HEK293 (cell line): ENCODE measurements around the gene KRTAP3-2.

ENCODE experiments used
- CTCF ChIA-PET: fragments of 350-600 bp; formaldehyde crosslinking; extraction: SDS; loops from one replicate; lab custom pipeline; 2021; ENCODE audit warnings: antibody characterized with exemption; lab: Yijun Ruan, JAX
- POLR2A ChIA-PET: fragments of 300-600 bp; formaldehyde crosslinking; extraction: SDS; loops from one replicate; lab custom pipeline; 2020; ENCODE audit warnings: antibody characterized with exemption, inconsistent platforms; lab: Yijun Ruan, JAX
- H3K27ac ChIP-seq: fragments of 200-500 bp; sonication (Bioruptor generic); 2 replicates; pipeline ENCODE4 v1.5.1; 2014; ENCODE audit warnings: low read depth, low read length, control low read depth, inconsistent platforms; ENCODE audit errors: extremely low read depth
- H3K36me3 ChIP-seq, 2 experiments: fragments of 200-500 bp in 1 of 2; sonication (Bioruptor generic) in 1 of 2; 1 replicate in 1 of 2; 2 replicates in 1 of 2; pipeline ENCODE4 v1.5.1; 2014 to 2017; ENCODE audit warnings: inconsistent platforms in 2 of 2, low read length in 2 of 2; ENCODE audit not compliant: control insufficient read depth in 2 of 2, insufficient read depth in 1 of 2
- H3K4me1 ChIP-seq: fragments of 200-500 bp; sonication (Bioruptor generic); 2 replicates; pipeline ENCODE4 v1.5.1; 2014; ENCODE audit warnings: mild to moderate bottlenecking, low read length, inconsistent platforms; ENCODE audit not compliant: control insufficient read depth, insufficient read depth
- H3K4me3 ChIP-seq: 2 replicates; pipeline ENCODE4 v1.5.1; 2011; ENCODE audit warnings: low read depth, mild to moderate bottlenecking, control low read depth, low read length, moderate library complexity
- H3K9me3 ChIP-seq: fragments of 200-500 bp; sonication (Bioruptor generic); 2 replicates; pipeline ENCODE4 v1.5.1; 2014; ENCODE audit warnings: low read depth, low read length, inconsistent platforms; ENCODE audit not compliant: control insufficient read depth, insufficient read depth
- BCL11B ChIP-seq: fragments of 450-650 bp; formaldehyde crosslinking; IDR thresholded peaks from 2 replicates; pipeline ENCODE4 v1.5.1; 2016; ENCODE audit warnings: low read depth, missing biosample characterization, missing genetic modification characterization
- HOXD13 ChIP-seq: sonication (generic); formaldehyde crosslinking; IDR thresholded peaks from 2 replicates; pipeline ENCODE4 v1.8.0; 2022; ENCODE audit warnings: missing genetic modification reagents, borderline replicate concordance
- TRIM28 ChIP-seq: IDR thresholded peaks from 2 replicates; pipeline ENCODE4 v1.6.1; 2011; ENCODE audit warnings: low read length, control low read depth, borderline replicate concordance
- ZBTB7A ChIP-seq: fragments of 450-650 bp; formaldehyde crosslinking; IDR thresholded peaks from 2 replicates; pipeline ENCODE4 v1.5.1; 2016; ENCODE audit warnings: low read depth, missing biosample characterization, missing genetic modification characterization
- ZNF214 ChIP-seq: fragments of 450-650 bp; formaldehyde crosslinking; IDR thresholded peaks from 2 replicates; pipeline ENCODE4 v1.5.1; 2017; ENCODE audit warnings: missing biosample characterization, mild to moderate bottlenecking, missing genetic modification characterization, borderline replicate concordance
- ZNF274 ChIP-seq, 2 experiments: fragments of 200-500 bp in 1 of 2; fragments of 450-650 bp in 1 of 2; sonication (Bioruptor generic) in 1 of 2; formaldehyde crosslinking in 1 of 2; IDR thresholded peaks; 2 replicates each; pipeline versions ENCODE4 v1.5.1 to v1.6.1; 2014 to 2016; ENCODE audit warnings: borderline replicate concordance in 1 of 2, inconsistent platforms in 1 of 2, low read length in 1 of 2, missing biosample characterization in 1 of 2, missing genetic modification characterization in 1 of 2
- ZNF292 ChIP-seq: fragments of 450-650 bp; formaldehyde crosslinking; IDR thresholded peaks from 2 replicates; pipeline ENCODE4 v1.5.1; 2016; ENCODE audit warnings: low read depth, missing biosample characterization, missing genetic modification characterization, borderline replicate concordance
- ZNF311 ChIP-seq: fragments of 450-650 bp; formaldehyde crosslinking; IDR thresholded peaks from 2 replicates; pipeline ENCODE4 v1.5.1; 2017; ENCODE audit warnings: missing biosample characterization, missing genetic modification characterization, borderline replicate concordance
- ZNF341 ChIP-seq: fragments of 450-650 bp; formaldehyde crosslinking; IDR thresholded peaks from 2 replicates; pipeline ENCODE4; 2016; ENCODE audit warnings: low read depth, missing biosample characterization, missing genetic modification characterization
- ZNF514 ChIP-seq: fragments of 450-650 bp; formaldehyde crosslinking; IDR thresholded peaks from 2 replicates; pipeline ENCODE4 v1.5.1; 2016; ENCODE audit warnings: missing biosample characterization, missing genetic modification characterization
- ZNF549 ChIP-seq: fragments of 450-650 bp; IDR thresholded peaks from 2 replicates; pipeline ENCODE4 v1.5.1; 2018; ENCODE audit warnings: missing biosample characterization, missing genetic modification characterization, mild to moderate bottlenecking, inconsistent platforms, moderate library complexity
- ZNF571 ChIP-seq: fragments of 450-650 bp; formaldehyde crosslinking; IDR thresholded peaks from 2 replicates; pipeline ENCODE4 v1.5.0; 2017; ENCODE audit warnings: missing biosample characterization, missing genetic modification characterization
- ZNF624 ChIP-seq: fragments of 450-650 bp; formaldehyde crosslinking; IDR thresholded peaks from 2 replicates; pipeline ENCODE4 v1.5.1; 2017; ENCODE audit warnings: missing biosample characterization, missing genetic modification characterization
- ZNF654 ChIP-seq: fragments of 450-650 bp; formaldehyde crosslinking; IDR thresholded peaks from 2 replicates; pipeline ENCODE4 v1.5.1; 2016; ENCODE audit warnings: low read depth, missing biosample characterization, missing genetic modification characterization
- ZNF677 ChIP-seq: fragments of 450-650 bp; IDR thresholded peaks from 2 replicates; pipeline ENCODE4 v1.5.0; 2018; ENCODE audit warnings: missing biosample characterization, mild to moderate bottlenecking, missing genetic modification characterization, moderate library complexity
- ZNF707 ChIP-seq: fragments of 450-650 bp; formaldehyde crosslinking; IDR thresholded peaks from 2 replicates; pipeline ENCODE4 v1.5.1; 2016; ENCODE audit warnings: missing biosample characterization, missing genetic modification characterization
- ZNF843 ChIP-seq: fragments of 450-650 bp; formaldehyde crosslinking; IDR thresholded peaks from 2 replicates; pipeline ENCODE4 v1.5.1; 2016; ENCODE audit warnings: missing biosample characterization, missing genetic modification characterization
- ZXDB ChIP-seq: fragments of 450-650 bp; formaldehyde crosslinking; IDR thresholded peaks from 2 replicates; pipeline ENCODE4 v1.5.1; 2016; ENCODE audit warnings: missing biosample characterization, missing genetic modification characterization
- TF ChIP-seq, protein P1 (sequence below): fragments of 450-650 bp; formaldehyde crosslinking; IDR thresholded peaks from 2 replicates; pipeline ENCODE4 v1.5.1; 2016; ENCODE audit warnings: missing biosample characterization, missing genetic modification characterization
- TF ChIP-seq, protein P2 (sequence below): fragments of 450-650 bp; formaldehyde crosslinking; IDR thresholded peaks from 2 replicates; pipeline ENCODE4 v1.5.1; 2016; ENCODE audit warnings: missing biosample characterization, missing genetic modification characterization

Gene KRTAP3-2

DNA sequence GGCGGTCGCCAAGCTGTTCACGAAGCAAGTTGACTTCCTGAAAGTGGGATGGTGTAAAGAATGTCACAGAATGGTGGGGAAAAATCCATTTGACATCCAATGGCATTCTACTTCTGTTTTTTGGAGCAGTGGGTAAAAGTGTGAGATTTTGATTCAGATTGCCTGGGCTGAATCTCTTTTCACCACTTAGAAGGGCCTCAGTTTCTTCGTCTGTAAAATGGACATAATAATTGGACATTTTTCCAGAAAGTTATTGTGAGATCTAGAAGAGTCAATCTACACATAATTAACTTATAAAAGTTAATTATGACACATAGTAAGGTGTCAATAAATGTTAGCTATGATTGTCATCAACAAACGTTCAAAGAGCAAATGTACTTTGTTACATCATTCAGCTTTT, 18.6 kb downstream of the KRTAP3-2 start (continued):
- TF ChIP-seq ZXDB (tag by site-specific recombination) (no peak), ZNF624 (tag by site-specific recombination) (no peak), ZNF549 (tag by site-specific recombination) (no peak), ZNF654 (no peak)

DNA sequence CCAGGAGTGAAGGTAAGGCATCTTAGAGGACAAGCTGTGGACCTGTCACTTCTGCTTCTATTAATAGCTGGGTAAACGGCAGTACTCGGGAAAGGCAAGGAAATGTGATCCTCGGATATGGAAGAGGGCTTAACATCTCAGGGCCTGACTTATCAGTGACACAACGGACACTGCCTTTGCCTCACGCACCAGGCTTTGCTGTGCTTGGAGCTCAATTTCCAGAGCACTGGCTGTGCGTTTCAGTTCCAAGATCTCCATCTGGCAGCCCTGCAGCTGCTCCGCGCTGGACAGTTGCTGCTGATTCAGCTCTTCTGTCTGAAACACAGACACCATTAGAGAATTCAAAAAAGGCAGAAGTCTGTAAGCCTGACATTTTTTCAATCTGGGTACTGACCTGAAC, 19.1 kb downstream of the KRTAP3-2 start:
- Histone ChIP-seq H3K27ac (no peak overlapping the region), H3K4me3 (no peak overlapping the region), H3K9me3 (no peaks in the 10 kb centered on the region), H3K4me1 (no peaks in the 10 kb centered on the region), H3K36me3 (no peaks in the 10 kb centered on the region)
- ChIA-PET CTCF (interaction anchor here (0.8 kb wide), 2 partner anchors 16 to 572 kb away, joined by 3 read pairs; no protein-coding TSS in a partner anchor), POLR2A (no interaction called here)
- TF ChIP-seq ZNF571 (tag by site-specific recombination) (no peak), ZBTB7A (tag by site-specific recombination) (no peak), HOXD13 (CRISPR knock-in tag) (no peak), ZNF292 (tag by site-specific recombination) (no peak), ZNF514 (tag by site-specific recombination) (no peak), ZNF677 (tag by site-specific recombination) (no peak), ZNF341 (no peak)
- TF ChIP-seq, protein P1, sequence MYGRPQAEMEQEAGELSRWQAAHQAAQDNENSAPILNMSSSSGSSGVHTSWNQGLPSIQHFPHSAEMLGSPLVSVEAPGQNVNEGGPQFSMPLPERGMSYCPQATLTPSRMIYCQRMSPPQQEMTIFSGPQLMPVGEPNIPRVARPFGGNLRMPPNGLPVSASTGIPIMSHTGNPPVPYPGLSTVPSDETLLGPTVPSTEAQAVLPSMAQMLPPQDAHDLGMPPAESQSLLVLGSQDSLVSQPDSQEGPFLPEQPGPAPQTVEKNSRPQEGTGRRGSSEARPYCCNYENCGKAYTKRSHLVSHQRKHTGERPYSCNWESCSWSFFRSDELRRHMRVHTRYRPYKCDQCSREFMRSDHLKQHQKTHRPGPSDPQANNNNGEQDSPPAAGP (tag by site-specific recombination) = no peak

DNA sequence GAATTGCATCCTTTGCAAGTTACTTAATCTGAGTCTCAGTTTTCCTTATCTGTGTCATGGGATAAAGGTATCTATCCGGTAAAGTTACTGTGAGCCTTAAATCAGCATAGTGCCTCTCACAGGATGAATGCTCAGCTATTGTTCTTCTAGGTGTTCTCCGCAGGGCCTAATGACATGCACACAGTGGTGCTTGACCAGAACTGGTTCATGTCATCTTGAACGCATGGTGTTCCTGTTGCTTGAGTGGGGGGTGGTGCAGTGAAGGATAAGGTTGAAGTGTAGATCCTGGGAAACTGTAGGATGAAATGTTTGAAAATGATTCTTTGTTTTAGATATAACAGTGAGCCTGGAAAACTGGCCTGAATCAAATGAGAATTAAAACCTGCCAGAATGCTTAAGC, 19.6 kb downstream of the KRTAP3-2 start:
- Histone ChIP-seq H3K9me3 (no peaks in the 10 kb centered on the region), H3K27ac (no peak overlapping the region), H3K4me1 (no peaks in the 10 kb centered on the region), H3K36me3 (no peaks in the 10 kb centered on the region), H3K4me3 (no peak overlapping the region)
- CTCF ChIA-PET = interaction anchor here (0.6 to 0.8 kb wide), 4 partner anchors 16 to 598 kb away, joined by 3 read pairs; no protein-coding TSS in a partner anchor
- POLR2A ChIA-PET = no interaction called here
- TF ChIP-seq BCL11B (tag by site-specific recombination) (no peak), ZNF843 (tag by site-specific recombination) (no peak), ZNF311 (tag by site-specific recombination) (no peak), TRIM28 (no peak), ZNF214 (tag by site-specific recombination) (no peak), ZNF707 (tag by site-specific recombination) (no peak), ZNF274 (IDR thresholded peaks at IDR 0.05; ENCODE audit: low read length) (no peak), ZNF274 (tag by site-specific recombination; IDR thresholded peaks at IDR 0.05; ENCODE audit: borderline replicate concordance) (no peak)
- TF ChIP-seq, protein P2, sequence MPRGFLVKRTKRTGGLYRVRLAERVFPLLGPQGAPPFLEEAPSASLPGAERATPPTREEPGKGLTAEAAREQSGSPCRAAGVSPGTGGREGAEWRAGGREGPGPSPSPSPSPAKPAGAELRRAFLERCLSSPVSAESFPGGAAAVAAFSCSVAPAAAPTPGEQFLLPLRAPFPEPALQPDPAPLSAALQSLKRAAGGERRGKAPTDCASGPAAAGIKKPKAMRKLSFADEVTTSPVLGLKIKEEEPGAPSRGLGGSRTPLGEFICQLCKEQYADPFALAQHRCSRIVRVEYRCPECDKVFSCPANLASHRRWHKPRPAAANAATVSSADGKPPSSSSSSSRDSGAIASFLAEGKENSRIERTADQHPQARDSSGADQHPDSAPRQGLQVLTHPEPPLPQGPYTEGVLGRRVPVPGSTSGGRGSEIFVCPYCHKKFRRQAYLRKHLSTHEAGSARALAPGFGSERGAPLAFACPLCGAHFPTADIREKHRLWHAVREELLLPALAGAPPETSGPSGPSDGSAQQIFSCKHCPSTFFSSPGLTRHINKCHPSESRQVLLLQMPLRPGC = no peak
